Measurements from ENCODE around the gene ADAP2. TPM values are rescaled to one million over a fixed set of nuclear protein-coding genes. Genes with fewer than 3 reads are reported as not detected.

Gene ADAP2
- total and polyA plus RNA-seq, 2 of the 8 experiments (the other 6 are each of a cell fraction or from before 2014, with no cell fraction given) = 0.76 to 1.1 TPM

- H3K18ac ChIP-seq (ENCODE audit: extremely low read depth, low read length) = no peak overlapping the region
- DNase-seq (ENCODE audit: low read depth in 1 of 2, low spot score in 2 of 2) (no peak), FAIRE-seq (no peak)
- H4K20me1 ChIP-seq (replicated peaks in 1 of 2; ENCODE audit: control insufficient read depth in 1 of 2, insufficient read depth in 2 of 2, low read length in 2 of 2) = no peaks in the 10 kb centered on the region
- H4K91ac ChIP-seq (replicated peaks; ENCODE audit: insufficient read length, low read length) = no peak overlapping the region
- no peak overlapping the region for H2BK15ac ChIP-seq (ENCODE audit: low read length)
- H3K14ac ChIP-seq (ENCODE audit: insufficient read length) = no peak overlapping the region
- H3K9ac ChIP-seq (replicated peaks in 1 of 4; ENCODE audit: extremely low read depth in 1 of 4, low read depth in 3 of 4, low read length in 3 of 4) = no peak overlapping the region
- ChIA-PET POLR2A (ENCODE audit: partially characterized antibody) (no interaction called here), CTCF (ENCODE audit: partially characterized antibody) (interaction anchor here (0.6 kb wide), 1 partner anchor 11 kb away, joined by 4 read pairs; no protein-coding TSS in a partner anchor)
- no peaks in the 10 kb centered on the region for H3K36me3 ChIP-seq (ENCODE audit: control insufficient read depth in 2 of 4, insufficient read depth in 4 of 4, low read length in 3 of 4)
- no peak overlapping the region for H4K5ac ChIP-seq (ENCODE audit: insufficient read length, low read depth, low read length)
- no peak overlapping the region for H4K8ac ChIP-seq (ENCODE audit: extremely low read depth, insufficient read depth, low read length)
- H3K79me1 ChIP-seq (ENCODE audit: low read depth, low read length) = no peaks in the 10 kb centered on the region
- H2AK5ac ChIP-seq (ENCODE audit: low read depth, low read length) = no peak overlapping the region
- H3K4ac ChIP-seq (replicated peaks; ENCODE audit: insufficient read length, low read depth, low read length) = no peak overlapping the region
- no peak overlapping the region for H3K56ac ChIP-seq (replicated peaks; ENCODE audit: insufficient read length, low read depth, low read length)
- H2BK12ac ChIP-seq (ENCODE audit: low read depth, low read length) = no peak overlapping the region
- H3K27me3 ChIP-seq (replicated peaks in 1 of 4; ENCODE audit: control insufficient read depth in 3 of 4, extremely low read depth in 1 of 4, insufficient read depth in 3 of 4, low read length in 3 of 4) = no peaks in the 10 kb centered on the region
- no peaks in the 10 kb centered on the region for H3K9me3 ChIP-seq (ENCODE audit: insufficient read depth in 2 of 2, low read depth in 1 of 2, low read length in 1 of 2)
- no peaks in the 10 kb centered on the region for H3K4me1 ChIP-seq (replicated peaks in 1 of 4; ENCODE audit: control insufficient read depth in 3 of 4, insufficient read depth in 4 of 4, low read length in 3 of 4)
- WGBS, 2 experiments (ENCODE audit: extremely low coverage in 1 of 2, insufficient coverage in 1 of 2, insufficient read length in 1 of 2, insufficient replicate concordance in 2 of 2, low coverage in 1 of 2, low lambda C conversion rate in 2 of 2, missing lambda C conversion rate in 1 of 2) = 91% methylated on average over 9 of the region's 9 CpGs; no CpG with 5 or more reads in 1 of the 2 experiments
- no peak overlapping the region for H2BK120ac ChIP-seq (replicated peaks; ENCODE audit: low read depth, low read length)
- H3K23ac ChIP-seq (ENCODE audit: insufficient read length) = no peak overlapping the region
- H3K4me3 ChIP-seq (ENCODE audit: extremely low read depth in 1 of 4, insufficient read depth in 2 of 4, low read depth in 3 of 4, low read length in 4 of 4) = no peak overlapping the region
- H2BK5ac ChIP-seq (ENCODE audit: low read depth, low read length) = no peak overlapping the region
- no peak overlapping the region for H2AFZ ChIP-seq (ENCODE audit: low read length)
- no peak overlapping the region for H2BK20ac ChIP-seq (ENCODE audit: low read length)
- no peak overlapping the region for H3K27ac ChIP-seq (ENCODE audit: low read depth, low read length)
- H3K23me2 ChIP-seq (ENCODE audit: low read depth, low read length) = no peaks in the 10 kb centered on the region
- no peak overlapping the region for H3K4me2 ChIP-seq (ENCODE audit: insufficient read depth in 1 of 2, low read depth in 2 of 2, low read length in 2 of 2)
- no peaks in the 10 kb centered on the region for H3K79me2 ChIP-seq (ENCODE audit: control insufficient read depth in 1 of 2, insufficient read depth in 2 of 2, low read length in 2 of 2)
- TF ChIP-seq, protein P1, sequence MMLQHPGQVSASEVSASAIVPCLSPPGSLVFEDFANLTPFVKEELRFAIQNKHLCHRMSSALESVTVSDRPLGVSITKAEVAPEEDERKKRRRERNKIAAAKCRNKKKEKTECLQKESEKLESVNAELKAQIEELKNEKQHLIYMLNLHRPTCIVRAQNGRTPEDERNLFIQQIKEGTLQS (IDR thresholded peaks at IDR 0.05; ENCODE audit: insufficient read depth, low read depth, low read length) = no peak
- TF ChIP-seq KDM1A (IDR thresholded peaks at IDR 0.05; ENCODE audit: borderline replicate concordance, low read length) (no peak), TAF1 (IDR thresholded peaks at IDR 0.05; ENCODE audit: low read depth, low read length) (no peak), POLR2A (IDR thresholded peaks at IDR 0.05; ENCODE audit: control extremely low read depth in 1 of 2, low read depth in 2 of 2, low read length in 2 of 2) (no peak), CHD2 (IDR thresholded peaks at IDR 0.05; ENCODE audit: low read length) (no peak), NANOG (IDR thresholded peaks at IDR 0.05; ENCODE audit: insufficient read depth, low read depth, low read length, poor library complexity, severe bottlenecking) (no peak), HDAC2 (IDR thresholded peaks at IDR 0.05; ENCODE audit: borderline replicate concordance in 1 of 2, low read depth in 2 of 2, low read length in 2 of 2) (no peak), YY1 (IDR thresholded peaks at IDR 0.05; ENCODE audit: low read depth, low read length) (no peak), BCL11A (IDR thresholded peaks at IDR 0.05; ENCODE audit: low read depth in 2 of 2, low read length in 2 of 2) (no peak), ATF2 (IDR thresholded peaks at IDR 0.05; ENCODE audit: low read length) (no peak), FOSL1 (IDR thresholded peaks at IDR 0.05; ENCODE audit: insufficient read depth, low read depth, low read length) (no peak)
Observed at GRCh38 chr17:30950669-30951399, 29.1 kb downstream of the ADAP2 start.

Data from H1 (cell line).